Activated CD8-positive, alpha-beta T cell treated with anti-CD3 and anti-CD28 coated beads for 36 hours (primary cell): ENCODE results near the gene PSMA1. TPM values are rescaled to one million over a fixed set of nuclear protein-coding genes. Genes with fewer than 3 reads are reported as not detected.

ENCODE experiments used
- ATAC-seq: fragments of 200-7000 bp; cut with Tn5 transposase; one replicate; pipeline ENCODE4 v1.10.0; 2021; ENCODE audit warnings: mild to moderate bottlenecking, moderate library complexity
- CTCF ChIA-PET: fragments of 350-600 bp; sonication (Branson Sonifier 250); formaldehyde crosslinking; loops from one replicate; lab custom pipeline; 2021; ENCODE audit warnings: antibody characterized with exemption; lab: Charles Lee
- POLR2A ChIA-PET: fragments of 350-600 bp; sonication (Branson Sonifier 250); formaldehyde crosslinking; loops from one replicate; lab custom pipeline; 2021; ENCODE audit warnings: antibody characterized with exemption; lab: Charles Lee
- DNase-seq: peaks from one replicate; pipeline ENCODE4 v3.0.0-alpha.2; 2020
- H3K27ac Mint-ChIP-seq: one replicate; pipeline ENCODE4 v1.8.0; 2021; ENCODE audit warnings: mild to moderate bottlenecking, mixed read lengths
- H3K27me3 Mint-ChIP-seq: one replicate; pipeline ENCODE4 v1.8.0; 2021; ENCODE audit warnings: mixed read lengths
- H3K36me3 Mint-ChIP-seq: one replicate; pipeline ENCODE4 v1.8.0; 2021; ENCODE audit warnings: low read depth, mixed read lengths
- H3K4me1 Mint-ChIP-seq: one replicate; pipeline ENCODE4 v1.8.0; 2021; ENCODE audit warnings: low read depth, mixed read lengths
- H3K4me3 Mint-ChIP-seq: one replicate; pipeline ENCODE4 v1.8.0; 2021; ENCODE audit warnings: mild to moderate bottlenecking, moderate library complexity, mixed read lengths
- H3K9me3 Mint-ChIP-seq: one replicate; pipeline ENCODE4 v1.8.0; 2021; ENCODE audit warnings: mixed read lengths
- CTCF ChIP-seq: fragments of 200-600 bp; IDR thresholded peaks from one replicate; pipeline ENCODE4 v1.8.0; 2022; ENCODE audit warnings: antibody characterized with exemption, mild to moderate bottlenecking
- intact Hi-C: fragments of 100-400 bp; cut with micrococcal nuclease; formaldehyde crosslinking; loops from one replicate; pipeline ENCODE4 v1.10.0; 2022
- total RNA-seq, 2 experiments: library from RNA; stranded (reverse); gene quantifications; one replicate each; pipeline ENCODE4 v1.2.3, GENCODE V29; 2021

PSMA1 gene
- total RNA-seq, 2 experiments from 2014 or later: 329 to 338 TPM

- CTCF ChIA-PET: interaction anchor here (1.0 to 1.7 kb wide), 5 partner anchors 18 to 506 kb away, joined by 3 to 7 read pairs (median 4); no protein-coding TSS in a partner anchor
- Mint-ChIP-seq H3K4me1 (peaks cover 34% of the 10 kb centered on the region), H3K27me3 (no peaks in the 10 kb centered on the region), H3K36me3 (peaks cover 52% of the 10 kb centered on the region), H3K9me3 (no peaks in the 10 kb centered on the region), H3K27ac (peak within 1 kb of the TSS; percentile 99), H3K4me3 (peak within 1 kb of the TSS; percentile 96)
- intact Hi-C loops: loop anchor here (2.0 kb wide), 1 partner anchor 21 kb away; the partner anchor contains the start of gene PSMA1
- no peak for TF ChIP-seq CTCF
- DNase-seq (peak; percentile 96), ATAC-seq (peak; percentile 94)
- POLR2A ChIA-PET: interaction anchor here (0.7 to 7.6 kb wide), 13 partner anchors 10 to 605 kb away, joined by 3 to 40 read pairs (median 5); partner anchors contain the start of genes PDE3B and PSMA1
Measured at GRCh38 chr11:14499560-14500180, 20.5 kb downstream of the PSMA1 start, which contains the start of gene COPB1. TSS of gene COPB1 (minus strand) at chr11:14499811. CDS start at chr11:14498928, 883 bp downstream.

- peaks cover 49% of the 10 kb centered on the region for H3K36me3 Mint-ChIP-seq
- DNase-seq: peak; percentile 62
- no peaks in the 10 kb centered on the region for H3K27me3 Mint-ChIP-seq
- H3K4me1 Mint-ChIP-seq: peaks cover 34% of the 10 kb centered on the region
- POLR2A ChIA-PET: interaction anchor here (0.6 to 7.6 kb wide), 13 partner anchors 9 to 475 kb away, joined by 3 to 40 read pairs (median 4); partner anchors contain the start of gene PSMA1
- peak overlapping the region; percentile 96 for H3K4me3 Mint-ChIP-seq
- CTCF ChIA-PET: interaction anchor here (1.0 to 2.7 kb wide), 4 partner anchors 44 to 507 kb away, joined by 4 to 10 read pairs (median 6); no protein-coding TSS in a partner anchor
- H3K27ac Mint-ChIP-seq: peak overlapping the region; percentile 99
- H3K9me3 Mint-ChIP-seq: no peaks in the 10 kb centered on the region
- no peak for TF ChIP-seq CTCF
- ATAC-seq: peak; percentile 40
- intact Hi-C loops: loop anchor here (2.0 kb wide), 1 partner anchor 22 kb away; the partner anchor contains the start of gene PSMA1
Measured at GRCh38 chr11:14499178-14499559, 21.0 kb downstream of the PSMA1 start.

- ChIA-PET POLR2A (interaction anchor here (2.0 kb wide), 1 partner anchor 19 kb away, joined by 11 read pairs; the partner anchor contains the start of gene COPB1), CTCF (interaction anchor here (1.4 to 2.9 kb wide), 4 partner anchors 25 to 427 kb away, joined by 4 to 15 read pairs (median 8); no protein-coding TSS in a partner anchor)
- intact Hi-C loops: no loop called here
- Mint-ChIP-seq H3K4me3 (peak overlapping the region; percentile 23), H3K9me3 (no peaks in the 10 kb centered on the region), H3K27ac (peak overlapping the region; percentile 81), H3K36me3 (peaks cover 48% of the 10 kb centered on the region), H3K4me1 (peaks cover 19% of the 10 kb centered on the region), H3K27me3 (no peaks in the 10 kb centered on the region)
- no peak for DNase-seq
- no peak for TF ChIP-seq CTCF
- no peak for ATAC-seq
Measured at GRCh38 chr11:14480716-14481115, 39.5 kb downstream of the PSMA1 start.

- intact Hi-C loops: no loop called here
- DNase-seq (no peak), ATAC-seq (no peak)
- no peaks in the 10 kb centered on the region for H3K27me3 Mint-ChIP-seq
- ChIA-PET POLR2A (no interaction called here), CTCF (interaction anchor here (1.1 to 5.4 kb wide), 3 partner anchors 14 to 170 kb away, joined by 3 to 31 read pairs (median 3); no protein-coding TSS in a partner anchor)
- H3K36me3 Mint-ChIP-seq: peaks cover 71% of the 10 kb centered on the region
- no peaks in the 10 kb centered on the region for H3K9me3 Mint-ChIP-seq
- TF ChIP-seq CTCF: no peak
- peaks cover 51% of the 10 kb centered on the region for H3K4me1 Mint-ChIP-seq
- peak overlapping the region; percentile 18 for H3K27ac Mint-ChIP-seq
- no peak overlapping the region for H3K4me3 Mint-ChIP-seq
Measured at GRCh38 chr11:14471127-14471526, 49.1 kb downstream of the PSMA1 start.
